Stimulated activated CD8-positive, alpha-beta memory T cell treated with anti-CD3 and anti-CD28 coated beads, Interleukin-4, amount 100 ng/mL, for 48 hours (primary cell): ENCODE measurements around the gene TNS3.

Experiments used
- DNase-seq: peaks from one replicate; pipeline ENCODE4 v3.0.0-alpha.2; 2020

Gene TNS3

DNA sequence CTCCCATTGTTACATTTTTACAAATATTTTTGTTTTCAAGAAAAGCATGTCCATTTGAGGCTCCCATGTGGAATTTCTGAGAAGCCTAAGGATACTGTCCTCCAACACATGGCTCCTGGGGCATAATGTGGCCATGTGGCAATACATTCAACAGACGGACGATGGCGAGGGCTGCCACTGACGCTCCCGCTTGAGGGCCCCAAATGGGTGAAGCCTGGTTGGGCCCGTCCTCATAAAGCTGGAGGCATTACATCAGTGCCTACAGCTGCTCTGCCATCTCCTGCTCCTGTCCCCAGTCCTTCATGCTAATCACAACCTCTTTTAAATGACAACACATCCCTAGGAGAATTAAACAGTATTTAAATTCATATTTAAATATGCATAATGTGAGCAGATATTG lies 246.8 kb downstream of the TNS3 start:
- DNase-seq: no peak

DNA sequence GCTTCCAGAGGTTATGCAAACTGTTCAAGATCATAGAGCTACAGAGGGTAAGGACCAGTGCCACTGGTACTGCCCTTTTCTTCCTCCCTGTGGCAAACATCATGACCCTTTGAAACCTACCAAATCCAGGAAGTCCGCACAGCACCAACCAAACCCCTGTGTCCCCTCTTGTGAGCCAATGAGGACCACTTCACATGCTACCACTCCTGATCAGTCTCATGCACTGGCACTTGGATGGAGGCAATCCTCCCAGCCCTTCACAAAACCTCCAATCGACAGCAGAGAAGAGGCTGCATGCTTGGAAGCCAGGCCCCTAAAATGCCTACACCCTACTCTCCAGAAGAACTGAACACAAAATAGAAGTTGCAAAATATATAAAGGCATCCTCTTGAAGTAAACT lies 248.0 kb downstream of the TNS3 start:
- no peak for DNase-seq

DNA sequence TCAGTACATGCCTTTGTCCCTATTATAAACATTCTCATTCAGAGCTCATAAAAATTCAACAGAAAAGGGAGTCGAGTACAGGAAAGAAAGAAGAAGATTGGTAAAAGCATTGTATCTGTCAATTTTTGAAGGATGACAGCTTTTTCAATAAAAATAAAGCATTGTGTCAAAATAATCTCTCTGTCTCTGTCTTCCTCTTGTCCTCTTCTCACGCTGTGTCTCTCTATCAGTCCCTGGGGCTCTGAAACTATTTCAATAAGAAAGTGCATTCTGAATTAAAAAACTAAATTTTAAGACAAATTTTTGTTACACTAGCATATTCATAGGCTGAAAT lies 248.4 kb downstream of the TNS3 start:
- no peak for DNase-seq

DNA sequence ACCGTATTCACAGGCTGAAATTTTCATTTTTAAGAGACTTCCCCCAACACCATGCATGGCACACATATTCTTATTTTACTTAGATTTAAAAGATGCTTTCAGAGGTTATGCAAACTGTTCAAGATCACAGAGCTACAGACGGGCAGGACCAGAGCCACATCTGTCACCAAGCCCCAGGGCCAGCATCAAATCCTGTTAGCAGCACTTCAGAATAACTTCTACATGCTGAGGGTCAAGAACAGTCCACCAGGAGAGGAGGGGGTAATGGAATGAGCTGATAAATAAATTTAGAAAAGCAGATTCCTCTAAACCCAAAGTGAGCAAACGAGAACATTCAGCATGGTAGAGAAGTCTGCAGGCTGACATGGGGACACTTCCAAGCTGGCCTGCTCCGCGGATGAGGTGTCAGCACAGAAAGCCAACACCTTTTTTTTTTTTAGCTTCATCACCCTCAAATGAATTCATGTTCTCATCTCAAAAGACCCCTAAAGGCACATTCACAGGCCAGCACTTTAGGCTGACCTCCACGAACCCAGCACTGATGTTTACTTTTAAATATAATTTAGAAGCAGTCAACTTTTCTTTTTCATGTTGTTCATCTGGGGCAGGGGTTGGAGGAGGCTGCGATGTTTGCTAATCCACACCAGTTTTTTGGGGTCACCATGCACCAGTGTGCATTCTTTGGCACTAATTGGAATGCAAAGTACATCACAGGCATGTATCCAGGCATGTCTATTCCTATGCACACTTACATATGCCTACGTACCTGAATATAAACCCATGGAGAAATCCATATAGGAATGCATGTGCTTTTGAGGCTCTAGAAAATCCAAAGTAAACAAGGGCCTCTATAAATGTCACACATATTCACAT lies 249.0 kb downstream of the TNS3 start:
- DNase-seq: no peak

DNA sequence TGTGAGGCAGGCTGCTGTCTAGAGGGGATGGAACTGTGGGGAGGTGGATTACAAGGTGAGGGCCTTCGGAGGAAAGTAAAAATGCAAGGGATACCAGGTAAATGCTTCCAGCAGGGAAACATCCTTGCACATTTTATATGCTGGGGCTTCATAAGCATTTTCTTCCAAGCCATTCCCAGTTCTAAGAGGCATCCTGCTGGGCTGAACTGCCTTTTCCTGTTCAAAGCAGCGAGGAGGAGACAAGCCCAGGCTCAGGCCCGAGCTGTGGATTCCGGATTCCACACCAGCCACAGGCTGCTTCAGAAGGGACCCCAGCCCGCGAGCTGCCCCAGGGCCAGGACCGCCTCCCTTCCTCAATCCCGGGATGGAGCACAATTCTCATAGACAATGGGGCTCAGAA lies 249.7 kb downstream of the TNS3 start:
- DNase-seq: no peak

DNA sequence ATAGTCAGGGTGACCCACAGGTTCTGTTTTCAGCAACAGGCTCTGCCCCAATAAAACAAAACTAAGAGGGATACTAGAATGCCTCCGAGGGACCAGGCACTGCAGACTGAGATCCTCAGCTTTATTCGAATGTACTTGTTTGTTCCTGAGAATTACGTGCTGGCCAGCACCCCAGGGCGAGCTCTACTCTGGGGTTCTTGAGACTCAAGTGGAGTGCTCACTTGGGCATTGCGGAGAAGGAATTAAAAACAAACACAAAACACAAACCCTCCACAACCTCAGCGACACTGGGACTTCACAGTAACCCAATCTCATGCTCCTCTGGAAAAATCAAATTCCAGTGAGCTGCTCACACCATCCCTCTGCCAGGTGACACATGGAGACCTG lies 250.7 kb downstream of the TNS3 start:
- peak; percentile 4 for DNase-seq

DNA sequence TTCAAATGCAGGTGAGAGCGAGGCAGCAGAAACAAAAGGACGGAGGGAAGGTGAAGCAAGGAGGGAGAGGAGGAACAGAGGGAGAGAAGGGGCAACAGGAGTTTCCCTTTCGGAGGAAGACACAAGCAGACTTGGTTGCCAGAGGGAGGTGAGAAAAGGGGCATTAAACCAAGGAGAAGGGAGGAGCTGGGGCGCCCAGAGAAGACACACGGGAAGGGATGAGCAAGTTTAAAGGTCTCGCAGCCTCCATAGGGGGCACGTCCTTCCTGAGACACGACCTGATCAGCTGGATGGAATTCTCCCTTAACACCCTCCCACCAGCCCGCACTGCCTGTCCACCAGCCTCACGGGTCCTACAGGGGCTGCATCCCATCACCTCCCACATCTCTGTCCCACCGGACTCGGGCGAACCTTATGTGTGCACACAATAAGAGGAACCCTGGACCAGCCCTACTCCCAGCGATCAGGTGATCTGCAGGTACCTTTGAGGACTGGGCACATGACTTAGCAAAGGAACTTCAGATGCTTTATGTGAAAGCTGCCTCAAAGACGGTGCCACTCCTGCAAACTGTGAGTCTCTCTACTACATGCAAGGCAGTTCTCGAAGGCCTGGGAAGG lies 251.2 kb downstream of the TNS3 start:
- DNase-seq: no peak

DNA sequence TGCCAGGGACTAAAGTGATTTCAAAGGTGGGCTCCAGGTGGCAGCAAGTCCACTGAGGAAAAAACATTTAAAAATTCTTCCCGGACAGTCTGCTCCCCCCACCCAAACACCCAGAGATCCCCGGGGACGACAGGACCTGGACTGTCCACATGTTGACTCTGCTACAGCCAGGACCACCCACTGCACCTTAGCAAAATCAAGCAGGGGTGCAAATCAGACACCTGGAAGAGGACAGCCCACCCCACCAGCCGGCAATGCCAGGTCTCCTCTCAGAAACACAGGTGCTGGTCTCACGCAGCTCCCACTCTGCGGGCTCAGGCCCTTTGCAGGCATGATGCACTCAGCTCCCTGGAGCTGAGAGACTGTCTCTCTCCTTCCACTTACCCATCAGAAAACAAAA lies 251.9 kb downstream of the TNS3 start:
- no peak for DNase-seq

DNA sequence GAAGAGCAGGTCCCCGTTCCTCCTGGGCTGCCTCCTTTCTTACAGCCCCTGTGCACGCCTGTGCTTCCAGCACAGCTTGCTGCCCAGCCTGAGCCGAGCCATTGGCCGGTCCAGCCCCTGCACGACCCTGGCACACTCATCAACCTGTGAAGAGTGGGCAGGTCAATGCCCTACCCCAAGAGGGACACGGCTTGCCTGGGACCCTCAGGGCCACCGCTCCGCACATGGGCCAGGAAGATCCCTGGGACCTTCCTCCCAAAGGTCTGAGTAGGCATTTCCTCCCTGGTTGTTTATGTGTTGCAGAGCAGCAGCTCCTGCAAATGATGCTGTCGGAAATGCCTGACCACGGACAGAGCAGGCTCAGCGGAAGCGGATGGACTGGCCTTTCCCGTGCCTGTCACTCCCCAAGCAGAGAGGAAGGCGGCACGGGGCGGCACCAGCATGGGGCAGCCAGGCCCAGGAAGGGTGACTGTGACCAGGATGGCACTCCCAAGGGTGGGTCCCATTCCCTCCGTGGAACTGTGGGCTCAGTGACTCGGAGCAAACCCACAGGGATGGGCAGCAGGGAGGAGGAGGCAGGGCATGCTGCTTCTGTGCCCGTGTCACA lies 252.5 kb downstream of the TNS3 start:
- no peak for DNase-seq

DNA sequence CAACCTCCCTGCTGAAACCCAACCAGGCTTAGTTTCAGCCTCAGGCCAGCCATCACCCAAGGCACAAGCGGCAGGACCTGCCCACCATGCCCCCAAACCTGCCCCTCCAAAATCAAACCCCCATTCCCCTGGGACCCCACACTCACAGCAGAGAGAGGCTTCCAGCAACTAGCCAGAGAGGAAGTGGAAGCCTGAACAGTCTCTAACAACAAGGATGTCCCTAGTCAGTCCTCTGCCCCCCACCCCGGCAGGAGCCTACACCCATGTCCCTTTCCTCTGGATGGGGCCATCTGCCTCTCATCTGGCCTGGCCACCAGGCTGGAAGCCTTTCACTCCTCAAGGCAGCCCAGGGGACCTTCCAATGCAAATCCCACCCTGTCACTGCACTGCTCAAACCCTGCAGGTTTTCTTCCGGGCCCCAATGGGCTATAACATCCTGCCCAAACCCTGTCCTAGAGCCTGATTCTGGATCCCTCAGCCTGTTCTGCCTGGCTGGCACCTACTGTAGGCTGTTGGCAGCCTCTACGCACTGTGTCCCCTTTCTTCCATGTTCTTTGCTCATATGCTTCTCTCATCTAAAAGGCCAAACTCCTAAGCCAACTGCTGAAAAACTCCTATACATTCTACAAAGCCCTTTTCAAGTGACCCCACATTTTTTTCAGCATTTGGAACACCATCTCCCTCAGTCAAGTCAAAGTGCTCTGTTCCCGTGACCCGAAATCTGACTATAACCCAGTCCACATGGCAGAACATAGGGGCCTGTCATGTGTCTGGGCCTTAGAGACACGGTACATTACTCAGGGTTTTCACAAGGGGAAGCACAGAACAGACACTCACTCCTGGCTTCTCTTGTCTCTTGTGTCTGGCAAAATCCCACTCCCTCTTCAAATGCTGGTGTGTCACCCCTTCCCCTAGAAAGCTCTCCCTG lies 253.3 kb downstream of the TNS3 start:
- DNase-seq: no peak

DNA sequence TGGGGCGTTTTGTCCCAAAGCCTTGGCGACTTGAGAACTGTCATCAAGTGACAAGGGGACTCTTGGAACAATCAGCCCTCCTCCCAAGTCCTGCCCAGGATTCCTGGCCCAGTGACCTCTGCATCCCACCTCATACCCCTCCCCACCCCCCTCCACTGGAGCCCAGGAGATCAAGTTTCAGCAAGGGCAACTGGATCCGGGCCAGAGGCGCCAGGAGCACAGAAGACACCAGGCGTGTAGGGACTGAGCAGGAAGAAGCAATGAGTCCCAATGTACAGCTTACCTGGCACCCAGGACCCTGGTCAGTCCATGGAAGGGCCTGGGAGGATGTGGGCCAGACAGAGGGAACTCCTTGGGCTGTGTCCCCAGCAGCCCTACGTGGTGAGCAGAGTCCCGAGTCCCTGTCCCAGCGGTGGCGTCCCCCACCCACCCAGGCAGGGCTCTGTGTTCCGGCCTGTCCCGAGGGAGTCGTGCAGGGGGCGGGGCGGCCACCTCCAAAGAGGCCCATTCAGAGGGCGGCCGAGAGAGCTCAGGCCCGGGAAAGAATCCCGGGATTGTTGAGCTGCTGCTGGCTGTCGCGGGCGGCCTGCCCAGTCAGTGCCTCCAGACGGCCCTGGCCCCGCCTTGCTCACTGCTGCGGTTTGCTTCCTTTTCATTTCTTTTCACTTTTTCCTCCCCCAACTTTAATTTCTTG lies 254.1 kb downstream of the TNS3 start:
- DNase-seq: no peak

DNA sequence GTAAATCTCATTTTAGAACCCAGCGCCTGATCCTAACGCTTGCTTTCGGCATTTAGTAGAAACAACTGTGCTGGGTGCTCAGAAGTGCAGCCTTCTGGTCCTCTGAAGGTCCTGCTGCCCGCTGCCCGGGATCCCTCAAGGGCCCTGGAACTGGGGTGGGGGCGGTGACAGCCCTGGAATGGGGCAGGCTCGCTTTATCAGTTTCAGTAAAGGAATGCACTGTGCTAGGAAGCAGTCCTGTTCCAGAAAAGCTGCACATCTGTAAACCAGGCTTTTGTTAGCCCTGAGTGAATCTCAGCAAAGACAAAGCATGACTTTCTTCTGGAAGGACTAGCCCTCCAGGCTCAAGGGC lies 254.6 kb downstream of the TNS3 start:
- no peak for DNase-seq

DNA sequence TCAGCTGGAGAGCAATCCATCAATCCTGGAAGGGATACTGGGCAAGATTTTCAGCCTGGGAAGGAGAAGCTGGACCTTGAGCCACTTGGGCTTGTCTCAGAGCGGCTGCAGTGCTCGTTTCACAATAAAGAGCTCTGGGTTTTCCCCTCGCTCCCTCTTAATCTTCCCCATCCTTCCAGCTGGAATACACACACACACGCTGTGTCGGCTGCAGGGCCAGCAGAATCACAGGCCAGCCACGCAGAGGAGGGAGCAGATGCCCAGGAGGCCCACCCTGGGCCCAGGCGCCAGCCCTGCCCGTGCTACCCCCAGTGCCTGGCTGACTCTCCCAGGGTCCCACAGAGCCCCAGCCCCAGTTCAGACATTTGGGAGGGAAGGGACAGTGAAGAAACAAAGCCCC lies 255.1 kb downstream of the TNS3 start:
- DNase-seq: no peak

DNA sequence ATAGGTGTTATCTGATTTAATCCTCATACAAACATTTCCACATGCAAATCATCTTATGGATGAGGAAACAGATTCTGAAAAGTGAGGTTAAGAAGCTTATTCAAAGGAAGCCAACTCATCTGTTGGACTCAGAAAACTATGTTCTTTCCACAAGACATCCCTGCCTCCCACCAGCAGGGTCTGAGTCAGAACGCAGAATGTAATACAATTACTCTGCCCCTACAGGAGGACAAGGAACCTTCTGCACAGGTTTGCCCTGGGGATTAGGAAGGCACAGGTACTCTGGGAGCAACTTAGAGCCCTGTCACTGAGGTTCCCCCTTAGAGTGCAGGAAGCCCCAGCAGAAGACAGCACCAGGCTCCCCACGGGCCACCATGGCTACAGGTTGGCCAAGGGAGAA lies 255.7 kb downstream of the TNS3 start:
- DNase-seq: no peak

DNA sequence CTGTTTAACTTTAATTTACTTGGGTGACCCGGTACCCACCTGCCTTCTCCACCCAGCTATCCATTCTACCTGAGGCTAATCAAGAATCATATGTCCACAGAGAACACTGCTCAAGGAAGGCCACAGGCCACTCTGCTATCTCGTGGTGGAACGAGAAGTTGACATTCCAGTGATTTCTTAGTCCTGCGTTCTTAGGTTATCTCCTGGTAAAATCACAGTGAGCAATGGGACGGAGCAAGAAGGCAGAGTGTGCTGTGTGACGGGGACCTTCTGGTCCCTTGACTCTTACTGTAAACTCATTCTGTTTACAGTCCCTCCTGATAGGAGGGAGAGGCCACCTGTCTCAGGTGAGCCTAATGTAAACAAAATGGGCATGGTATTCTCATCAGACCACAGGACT lies 256.6 kb downstream of the TNS3 start:
- DNase-seq: no peak

DNA sequence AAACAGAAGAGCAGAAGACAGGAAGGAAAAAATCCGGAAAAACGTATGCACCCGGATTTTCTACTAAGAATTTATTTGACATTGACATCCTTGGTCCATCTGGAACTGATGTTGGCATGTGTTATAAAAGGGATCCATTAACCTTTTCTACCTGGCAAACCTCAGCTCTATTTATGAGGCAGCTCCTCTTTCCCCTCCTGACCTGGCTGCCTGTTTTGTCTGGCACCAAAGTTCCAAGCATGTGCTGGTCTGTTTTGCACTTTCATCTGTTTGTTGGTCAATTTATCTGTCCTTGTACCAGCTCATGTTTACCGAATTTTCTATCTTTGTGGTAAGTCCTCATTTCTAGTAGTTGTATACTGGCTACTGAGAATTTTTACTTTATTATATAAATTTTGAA lies 258.0 kb downstream of the TNS3 start:
- DNase-seq: no peak

DNA sequence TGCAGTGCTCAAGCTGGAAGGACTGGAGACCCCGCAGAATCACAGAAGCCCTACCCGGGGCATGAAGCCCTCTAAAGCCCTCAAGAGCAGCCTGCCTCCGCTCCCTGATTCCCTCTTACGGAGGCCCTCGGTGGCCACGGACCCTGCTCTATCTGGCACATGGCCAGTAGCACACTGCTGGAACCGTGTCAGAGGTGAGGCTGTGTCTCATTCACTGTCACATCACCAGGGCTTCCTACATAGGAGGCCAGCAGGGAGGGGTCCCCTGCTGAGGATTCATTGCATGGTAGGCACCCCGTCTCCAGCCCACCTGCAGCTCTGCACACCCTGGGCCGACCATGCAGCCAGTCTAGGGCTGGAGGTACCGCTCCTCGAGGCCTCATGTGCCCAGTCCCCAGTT lies 259.2 kb downstream of the TNS3 start:
- no peak for DNase-seq

DNA sequence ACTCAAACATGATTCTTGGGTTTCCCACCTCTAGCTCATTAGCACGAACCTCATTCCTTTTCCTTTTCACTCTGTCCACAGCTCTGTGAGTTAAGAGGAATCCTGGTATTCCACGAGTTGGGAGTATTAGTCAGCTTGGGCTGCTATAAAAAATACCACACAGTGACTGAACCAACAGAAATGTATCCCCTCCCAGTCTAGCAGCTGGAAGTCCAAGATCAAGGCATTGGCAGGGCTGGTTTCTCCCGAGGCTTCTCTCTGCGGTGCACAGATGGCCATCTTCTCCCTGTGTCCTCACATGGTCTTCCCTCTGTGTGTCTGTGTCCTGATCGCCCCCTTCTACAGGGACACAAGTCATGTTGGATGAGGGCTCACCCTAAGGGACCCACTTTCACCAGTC lies 261.6 kb downstream of the TNS3 start:
- no peak for DNase-seq

DNA sequence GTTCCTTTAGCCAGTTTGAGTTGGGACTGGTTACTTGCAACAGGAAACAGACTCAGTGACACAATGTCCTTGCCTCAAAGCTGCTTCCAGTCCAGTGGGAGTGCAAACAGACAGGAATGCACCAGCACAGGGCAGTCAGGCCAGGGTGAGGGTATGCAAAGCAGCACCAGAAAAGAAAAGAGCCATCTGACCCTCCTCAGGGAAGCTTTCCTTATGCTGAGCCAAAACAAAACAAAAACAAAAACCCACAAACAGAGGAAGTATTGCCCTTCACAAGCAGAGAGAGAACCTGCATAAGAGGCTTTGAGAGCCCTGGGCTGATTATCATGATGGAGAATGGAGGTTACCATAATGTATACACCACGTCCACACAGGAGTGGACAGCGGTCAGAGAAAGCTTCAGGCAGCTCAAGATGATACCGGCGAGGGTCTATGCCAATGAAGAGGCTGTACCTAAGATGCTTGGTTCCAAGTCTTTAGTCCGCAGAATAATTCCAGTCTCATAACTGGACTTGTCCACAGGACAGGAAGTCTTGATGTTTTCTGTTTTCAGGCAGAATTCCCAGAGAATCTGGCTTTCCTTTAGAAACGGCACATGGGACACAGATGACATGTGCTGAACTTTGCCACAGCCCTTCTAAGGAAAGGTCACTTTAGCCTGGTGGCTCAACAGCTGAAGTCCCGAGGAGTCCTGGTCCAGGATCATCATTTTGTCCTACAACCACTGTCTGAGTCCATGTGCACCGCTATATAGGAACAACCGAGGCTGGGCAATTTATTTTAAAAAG lies 263.3 kb downstream of the TNS3 start:
- no peak for DNase-seq

DNA sequence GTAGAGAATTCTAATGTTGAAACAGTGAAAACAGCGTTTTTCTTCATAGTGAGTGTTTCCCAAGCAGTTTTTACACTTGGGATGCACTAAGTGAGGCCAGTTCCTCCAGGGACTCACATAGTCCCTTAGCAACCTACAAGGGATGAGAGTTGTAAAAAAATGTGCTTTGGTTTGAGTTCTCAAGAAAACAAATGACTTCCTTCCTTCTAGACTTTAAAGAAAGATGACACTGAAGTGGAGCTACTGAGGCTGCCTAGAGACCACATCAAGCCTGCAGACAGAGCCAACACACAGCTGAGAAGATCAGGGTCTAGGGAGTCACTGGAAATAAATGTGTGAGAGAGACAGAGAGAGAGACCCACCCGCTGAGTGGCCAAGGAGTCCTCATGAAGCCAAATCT lies 264.4 kb downstream of the TNS3 start:
- DNase-seq: no peak

DNA sequence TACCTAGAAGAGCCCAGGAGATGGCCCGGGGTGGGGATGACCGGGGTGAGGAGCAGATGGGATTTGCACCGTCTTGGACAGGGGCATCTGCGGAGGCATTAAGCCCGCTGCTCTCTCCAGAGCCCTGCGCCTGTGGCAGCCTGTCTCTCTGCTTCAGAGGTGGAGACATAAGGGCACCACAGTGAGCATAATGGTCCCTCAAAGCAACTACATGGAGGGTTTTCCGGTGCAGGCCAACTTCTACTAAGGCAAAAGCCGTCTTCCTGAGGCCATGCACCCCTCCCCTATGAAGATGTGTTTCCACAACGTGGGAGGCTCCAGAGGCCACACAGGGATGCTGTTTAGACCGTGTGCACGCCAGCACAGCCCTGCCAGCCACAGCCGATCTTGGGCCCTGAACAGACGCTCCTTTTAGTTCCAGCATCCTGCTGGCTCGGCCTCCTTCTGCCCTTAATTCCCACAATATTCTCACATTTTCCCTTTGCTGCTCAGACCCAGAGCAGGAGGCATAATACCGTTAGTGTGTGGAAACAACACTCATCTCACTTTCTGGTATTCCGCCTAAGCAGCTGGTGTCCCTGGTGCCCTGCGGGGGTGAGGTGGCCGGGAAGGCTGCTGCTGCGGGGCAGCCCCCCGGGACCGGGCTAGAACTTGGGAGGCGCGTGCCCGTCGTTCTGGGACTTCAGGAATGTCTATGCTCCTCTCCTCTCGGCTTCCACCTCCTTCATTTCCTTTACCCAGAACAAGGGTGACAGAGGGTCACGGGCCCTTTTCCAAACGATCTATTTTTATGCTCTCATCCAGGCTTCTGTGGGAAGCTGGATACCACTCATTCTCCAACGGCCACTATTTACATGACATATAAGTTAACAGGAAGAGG lies 266.9 kb downstream of the TNS3 start:
- DNase-seq: no peak
